Activated CD8-positive, alpha-beta memory T cell treated with anti-CD3 and anti-CD28 coated beads, Interleukin-2, amount 50 U/mL, for 1 hour (primary cell): ENCODE measurements around the gene PLAAT1.

Experiments
- DNase-seq: peaks from one replicate; pipeline ENCODE4 v3.0.0-alpha.2; 2020; ENCODE audit errors: extremely low read depth

PLAAT1 gene

GRCh38 chr3:193240850-193241706 is at the start of gene PLAAT1:
PLAAT1 (plus strand) TSS chr3:193241222; CDS start chr3:193255651, 14,429 bp downstream.
- DNase-seq = no peak

GRCh38 chr3:193194371-193194770 is 46.7 kb upstream of the PLAAT1 start:
- no peak for DNase-seq

- no peak for DNase-seq
Observed at GRCh38 chr3:193196746-193197145, 44.3 kb upstream of the PLAAT1 start.

GRCh38 chr3:193207290-193208273 is 33.4 kb upstream of the PLAAT1 start:
- DNase-seq = no peak

GRCh38 chr3:193210618-193211017 is 30.4 kb upstream of the PLAAT1 start:
- no peak for DNase-seq

- DNase-seq = no peak
Observed at GRCh38 chr3:193211173-193211572, 29.8 kb upstream of the PLAAT1 start.

GRCh38 chr3:193211984-193212383 is 29.0 kb upstream of the PLAAT1 start:
- DNase-seq = no peak

GRCh38 chr3:193212844-193213243 is 28.2 kb upstream of the PLAAT1 start:
- DNase-seq = no peak

- no peak for DNase-seq
Observed at GRCh38 chr3:193214445-193214844, 26.6 kb upstream of the PLAAT1 start.

GRCh38 chr3:193225302-193226125 is 15.5 kb upstream of the PLAAT1 start:
- no peak for DNase-seq

- DNase-seq = no peak
Observed at GRCh38 chr3:193228206-193228605, 12.8 kb upstream of the PLAAT1 start.

- DNase-seq = no peak
Observed at GRCh38 chr3:193229851-193230420, 11.1 kb upstream of the PLAAT1 start.

GRCh38 chr3:193230610-193231009 is 10.4 kb upstream of the PLAAT1 start:
- no peak for DNase-seq

- no peak for DNase-seq
Observed at GRCh38 chr3:193231201-193231600, 9.8 kb upstream of the PLAAT1 start.

GRCh38 chr3:193236599-193236998 is 4.4 kb upstream of the PLAAT1 start:
- no peak for DNase-seq

- no peak for DNase-seq
Observed at GRCh38 chr3:193237030-193237429, 4.0 kb upstream of the PLAAT1 start.

- no peak for DNase-seq
Observed at GRCh38 chr3:193240436-193240849, 579 bp upstream of the PLAAT1 start.

- no peak for DNase-seq
Observed at GRCh38 chr3:193241716-193242115, 694 bp downstream of the PLAAT1 start.

GRCh38 chr3:193243571-193243970 is 2.5 kb downstream of the PLAAT1 start:
- no peak for DNase-seq

- DNase-seq = no peak
Observed at GRCh38 chr3:193248848-193249468, 7.9 kb downstream of the PLAAT1 start.

GRCh38 chr3:193250492-193250891 is 9.5 kb downstream of the PLAAT1 start:
- no peak for DNase-seq
